HG03558 (cell line): ENCODE results near the gene CXXC4.
A peak's percentile ranks its signal among the peaks of the same experiment; 100 is the strongest.

ENCODE experiments used
- ATAC-seq: cut with Tn5 transposase; IDR thresholded peaks from one replicate; pipeline ENCODE4 v1.9.1; 2021; ENCODE audit warnings: moderate number of reproducible peaks; ENCODE audit not compliant: unreplicated experiment; ENCODE audit errors: extremely low read depth

Gene CXXC4

GRCh38 chr4:104490096-104490769 is 4.5 kb downstream of the CXXC4 start:
- peak; percentile 37 for ATAC-seq

DNA sequence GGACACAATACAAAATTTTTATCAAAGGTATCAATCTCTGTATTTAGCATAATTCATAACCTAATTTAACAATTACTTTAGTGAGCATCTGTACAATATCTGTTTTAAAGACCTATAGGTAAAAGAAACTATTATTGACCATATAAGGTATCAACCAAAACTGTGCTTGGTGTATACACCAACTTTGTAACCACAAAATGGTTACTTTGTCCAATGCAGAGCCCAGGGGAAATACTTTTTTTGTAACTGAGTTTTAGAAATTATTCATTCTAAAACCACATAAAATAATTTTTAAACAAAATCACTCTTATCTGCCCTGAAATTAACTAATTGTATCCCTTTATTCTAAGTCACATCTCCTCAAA is 5.0 kb downstream of the CXXC4 start:
- peak; percentile 22 for ATAC-seq

GRCh38 chr4:104488151-104488550 is 6.5 kb downstream of the CXXC4 start:
- ATAC-seq = no peak

GRCh38 chr4:104486716-104487504 is 7.8 kb downstream of the CXXC4 start:
- no peak for ATAC-seq

DNA sequence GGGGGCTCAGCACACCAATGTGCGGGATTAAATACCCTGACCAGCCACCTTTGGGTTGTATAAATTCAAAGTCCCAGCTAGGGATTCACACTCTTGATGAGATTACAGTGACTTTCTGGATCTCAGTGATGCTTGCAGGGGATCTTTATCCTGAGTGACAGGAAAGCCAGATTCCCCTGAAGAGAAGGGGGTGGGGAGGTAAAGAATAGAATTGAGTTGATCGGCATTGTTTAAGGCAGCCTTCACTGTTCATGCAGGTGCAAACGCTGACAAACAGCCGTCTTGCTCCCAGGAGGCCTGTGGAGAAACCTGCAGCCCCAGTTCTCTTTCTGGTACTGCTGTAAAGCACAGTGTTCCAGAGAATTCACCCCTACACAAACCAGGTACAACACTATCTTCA is 19.0 kb downstream of the CXXC4 start:
- no peak for ATAC-seq

DNA sequence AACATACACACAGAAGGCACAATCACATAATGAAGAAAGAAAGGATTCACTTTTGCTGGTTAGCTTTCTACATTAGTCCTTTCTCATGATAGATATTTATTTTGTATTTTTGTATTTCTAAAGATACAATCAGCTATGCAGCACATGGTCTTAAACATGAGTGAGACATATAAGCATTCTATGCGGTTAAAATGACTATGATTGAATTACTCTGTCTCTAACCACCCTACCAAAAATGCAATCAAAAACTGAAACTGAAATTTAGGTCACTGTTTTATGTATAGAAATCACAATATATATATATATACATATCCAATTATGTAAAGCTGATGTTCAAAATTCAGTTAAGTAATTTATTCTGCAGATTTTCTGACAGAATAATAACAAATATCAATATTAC is 21.9 kb downstream of the CXXC4 start:
- no peak for ATAC-seq

DNA sequence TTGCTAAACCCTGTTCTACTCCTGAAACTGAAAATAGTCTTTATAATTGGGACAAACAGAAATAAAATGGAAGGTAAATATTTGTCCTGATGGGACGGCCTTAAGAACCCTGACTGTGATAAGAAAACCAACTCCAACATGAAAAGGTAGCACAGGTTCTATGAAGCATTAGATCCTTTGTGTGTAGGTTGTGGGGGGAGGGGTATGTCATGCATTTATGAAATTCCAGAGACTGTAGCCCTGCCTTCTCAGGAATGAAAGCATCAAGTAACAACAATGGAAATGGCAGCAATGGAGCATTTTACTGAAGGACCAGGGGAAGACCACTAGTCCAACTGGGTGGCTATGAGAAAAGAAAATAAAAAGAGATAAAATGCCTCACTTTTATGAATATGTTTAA is 23.9 kb downstream of the CXXC4 start:
- no peak for ATAC-seq

DNA sequence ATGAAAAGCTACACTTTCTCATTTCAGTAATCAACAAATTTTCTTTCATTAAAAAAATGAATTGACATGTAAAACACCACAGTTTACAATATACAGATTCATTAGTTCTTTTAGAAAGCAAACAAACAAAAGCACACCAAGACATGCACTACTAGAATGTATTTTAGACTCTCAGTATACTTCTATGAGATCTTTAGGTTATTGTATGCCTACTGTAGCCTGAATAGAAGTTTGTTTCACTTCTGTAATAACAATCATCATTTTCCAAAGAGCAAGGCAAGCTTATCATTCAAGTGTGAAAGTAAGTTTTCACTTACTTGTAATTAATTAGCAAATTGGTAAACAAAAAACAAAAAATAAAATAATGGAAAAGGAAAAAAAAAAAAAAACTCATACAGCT is 24.9 kb downstream of the CXXC4 start:
- ATAC-seq = no peak

GRCh38 chr4:104465619-104466018 is 29.1 kb downstream of the CXXC4 start:
- no peak for ATAC-seq

DNA sequence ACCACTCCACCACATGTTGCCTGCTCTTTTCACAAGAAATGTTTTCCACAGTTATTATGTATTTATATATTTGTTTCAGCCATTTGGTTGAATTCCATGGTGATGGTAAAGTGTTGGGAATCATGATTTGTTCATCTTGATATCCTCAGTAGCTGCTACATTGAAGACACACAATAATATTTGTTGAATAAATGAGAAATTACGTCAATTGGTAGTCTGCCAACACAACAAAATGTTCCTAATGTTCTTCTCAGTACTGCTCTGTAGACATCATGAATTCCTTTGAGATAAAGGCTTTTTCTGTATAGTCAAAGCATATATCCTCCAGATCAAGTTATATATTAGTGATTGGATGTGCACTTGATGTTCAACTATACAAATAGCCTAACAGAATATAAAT is 29.5 kb downstream of the CXXC4 start:
- no peak for ATAC-seq

- no peak for ATAC-seq
Observed at GRCh38 chr4:104462641-104463040, 32.1 kb downstream of the CXXC4 start.

DNA sequence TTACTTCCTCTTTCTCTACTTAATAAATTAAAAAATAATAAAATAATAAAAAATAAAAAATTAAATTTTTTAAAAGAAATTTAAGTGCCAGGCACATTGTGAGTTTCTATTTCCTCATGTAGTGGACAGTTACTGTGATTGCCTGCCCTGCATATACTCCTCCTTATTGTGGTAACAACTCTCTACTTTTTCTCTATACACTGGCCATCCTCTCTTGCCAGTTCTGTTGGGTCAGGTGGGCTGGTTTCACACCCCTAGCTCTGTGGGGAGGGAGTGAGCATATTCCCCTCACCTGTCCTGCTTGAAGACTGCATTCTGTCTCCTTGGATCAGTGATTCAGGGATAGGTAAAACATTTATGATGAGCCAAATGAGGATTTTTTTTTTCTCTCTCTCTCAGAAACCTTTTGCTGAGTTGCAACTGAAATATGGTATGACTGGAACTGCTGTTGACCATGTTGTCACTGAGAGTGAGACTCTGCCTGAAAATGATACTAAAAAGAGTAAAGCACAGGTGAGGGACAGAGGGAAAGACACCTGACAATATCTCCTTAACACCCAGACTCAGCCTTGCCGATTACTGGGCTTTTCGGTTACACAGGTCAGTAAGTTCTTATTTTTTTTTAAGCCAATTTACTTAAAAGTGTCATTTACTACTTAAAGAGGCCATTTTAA is 37.2 kb downstream of the CXXC4 start:
- ATAC-seq = no peak

GRCh38 chr4:104451573-104451972 is 43.1 kb downstream of the CXXC4 start:
- no peak for ATAC-seq

DNA sequence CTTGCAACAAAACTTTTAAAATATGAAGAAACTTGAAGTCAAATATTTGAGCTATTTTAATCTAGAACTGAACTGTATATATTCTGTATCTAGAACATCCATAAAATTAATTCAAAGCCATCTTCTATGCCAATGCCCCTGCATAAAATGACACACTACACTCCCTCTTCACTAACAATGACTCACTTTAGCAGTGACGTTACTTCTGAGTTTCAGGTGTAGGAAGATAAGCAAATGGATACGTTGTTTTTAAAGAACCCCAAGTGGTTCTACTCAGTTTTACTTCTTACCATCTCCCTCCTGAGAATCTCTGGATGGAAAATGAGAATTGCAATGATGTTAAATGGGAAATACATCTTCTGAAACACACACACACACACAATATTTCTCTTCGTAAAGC is 45.2 kb downstream of the CXXC4 start:
- no peak for ATAC-seq

DNA sequence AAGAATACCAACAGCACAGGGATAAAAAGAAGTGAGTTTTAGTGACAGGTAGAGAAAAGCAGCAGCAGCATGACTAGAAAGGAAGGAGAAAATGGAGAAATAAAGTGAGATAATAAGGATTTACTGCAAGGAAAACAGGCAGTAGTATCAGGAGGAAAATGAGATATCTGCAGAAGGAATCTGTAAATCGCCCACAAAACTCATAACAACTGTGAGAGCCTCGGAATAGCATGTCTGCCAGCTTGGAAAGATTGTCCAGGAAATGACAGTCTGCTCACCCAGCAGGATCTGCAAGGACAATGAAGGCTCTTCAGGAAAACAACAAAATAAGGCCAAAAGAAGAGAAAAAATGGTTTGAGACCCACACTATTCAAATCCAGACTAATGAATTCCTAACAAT is 47.4 kb downstream of the CXXC4 start:
- no peak for ATAC-seq

DNA sequence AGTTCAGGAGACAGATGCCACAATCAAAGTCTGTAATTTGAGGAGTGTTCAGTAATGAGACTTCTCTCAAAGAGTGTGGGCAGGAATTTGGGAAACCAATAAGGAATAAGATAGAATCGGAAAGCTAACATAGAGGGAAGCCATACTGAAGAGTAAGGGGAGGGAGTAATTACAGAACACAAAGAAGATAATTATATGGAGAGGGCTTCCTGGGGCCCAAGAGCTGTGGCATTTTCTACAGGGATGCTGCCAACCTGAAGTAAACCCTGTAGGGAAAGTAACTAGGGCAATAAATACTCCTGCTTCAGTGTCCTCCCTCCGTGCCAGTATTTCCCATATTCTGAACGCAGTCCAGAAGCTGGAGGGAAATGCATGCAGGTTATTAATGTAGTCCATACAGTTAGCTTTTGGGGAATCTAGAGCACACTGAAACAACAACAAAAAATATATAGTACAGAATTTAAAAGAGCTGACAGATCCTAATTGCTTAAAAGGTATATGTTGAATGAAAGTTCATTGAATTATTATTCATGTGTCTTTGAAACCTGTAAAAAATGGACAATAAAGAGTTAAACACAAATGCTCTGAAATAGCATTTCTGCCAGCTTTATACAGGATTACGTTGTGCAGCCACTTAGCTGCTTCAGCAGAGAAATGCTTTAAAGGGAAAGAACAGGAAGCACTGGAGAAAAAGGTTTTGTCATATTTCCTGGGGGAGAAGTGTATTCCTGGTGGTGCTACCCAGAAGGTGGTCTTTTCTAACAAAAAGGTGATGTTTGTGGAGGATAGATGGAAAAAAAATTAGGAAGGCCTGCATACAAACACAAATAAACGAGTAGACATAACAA is 48.0 kb downstream of the CXXC4 start:
- ATAC-seq = no peak

GRCh38 chr4:104444685-104445084 is 50.0 kb downstream of the CXXC4 start:
- no peak for ATAC-seq

GRCh38 chr4:104436542-104436941 is 58.2 kb downstream of the CXXC4 start:
- no peak for ATAC-seq

DNA sequence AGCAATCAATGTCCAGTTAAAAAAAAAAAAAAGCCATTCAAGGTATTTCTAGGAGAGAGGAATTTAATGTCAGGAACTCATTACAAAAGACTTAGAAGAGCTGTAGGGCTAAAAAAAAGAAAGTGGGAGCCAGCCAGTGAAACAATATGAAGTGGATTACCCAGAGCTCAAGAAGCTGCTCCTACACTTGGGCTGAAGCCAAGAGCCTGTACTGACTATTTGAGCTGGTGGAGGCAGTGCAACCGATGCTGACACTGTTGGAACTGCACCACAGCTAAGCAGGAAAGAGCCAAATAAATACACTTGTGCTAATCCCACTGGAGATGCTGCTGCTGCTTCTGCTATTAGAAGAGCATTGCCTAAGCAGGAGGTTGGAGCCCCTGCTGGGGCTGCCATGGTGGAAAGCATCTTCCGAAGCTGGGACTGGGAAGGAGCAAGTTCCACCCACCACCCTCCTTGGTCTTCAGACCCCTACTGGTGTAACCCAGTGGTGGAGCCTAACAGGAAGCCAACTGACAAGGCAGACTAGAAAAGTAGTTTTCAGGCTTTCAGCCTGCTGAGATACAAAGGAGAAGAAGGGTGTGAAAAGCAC is 65.4 kb downstream of the CXXC4 start:
- ATAC-seq = no peak

DNA sequence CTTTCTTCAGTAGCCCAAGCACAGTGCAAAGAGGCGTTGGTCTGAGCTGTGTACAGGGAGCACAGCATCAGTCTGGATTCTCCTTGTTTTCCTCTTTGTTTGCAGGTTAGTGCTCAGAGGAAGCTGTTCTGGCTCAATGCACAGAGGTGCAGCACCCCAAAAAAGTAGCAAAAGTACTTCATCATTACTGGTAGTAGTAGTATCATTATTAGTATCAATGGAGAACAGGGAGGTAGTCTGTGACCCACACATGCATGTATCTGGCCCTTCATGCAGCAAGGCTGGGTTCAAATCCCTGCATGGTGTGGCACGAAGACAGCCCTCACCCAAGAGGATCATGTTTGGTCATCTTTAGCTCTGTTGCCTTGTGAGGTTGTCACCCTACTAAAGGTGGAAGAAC is 68.7 kb downstream of the CXXC4 start:
- no peak for ATAC-seq
